Activated naive CD4-positive, alpha-beta T cell treated with anti-CD3 and anti-CD28 coated beads, Interleukin-2, amount 10 ng/mL, durations not matched to agents 7 days and 5 days (primary cell): ENCODE data around the gene PRAMEF12.
"Not testable (repeated sequence)": the region's sequence is repeated elsewhere in the genome, so short reads cannot be mapped to it uniquely, and the experiment has no call there.

Source experiments
- CTCF ChIA-PET: fragments of 350-600 bp; sonication (Branson Sonifier 250); formaldehyde crosslinking; loops from one replicate; lab custom pipeline; 2021; ENCODE audit warnings: antibody characterized with exemption; lab: Charles Lee
- DNase-seq: peaks from one replicate; pipeline ENCODE4 v3.0.0-alpha.2; 2020
- H3K27ac Mint-ChIP-seq: one replicate; pipeline ENCODE4 v1.8.0; 2021; ENCODE audit warnings: mild to moderate bottlenecking, moderate library complexity, mixed read lengths
- H3K27me3 Mint-ChIP-seq: one replicate; pipeline ENCODE4 v1.8.0; 2021; ENCODE audit warnings: mild to moderate bottlenecking, mixed read lengths
- H3K36me3 Mint-ChIP-seq: one replicate; pipeline ENCODE4 v1.8.0; 2021; ENCODE audit warnings: mixed read lengths
- H3K4me1 Mint-ChIP-seq: one replicate; pipeline ENCODE4 v1.8.0; 2021; ENCODE audit warnings: mixed read lengths
- H3K4me3 Mint-ChIP-seq: one replicate; pipeline ENCODE4 v1.8.0; 2021; ENCODE audit warnings: mild to moderate bottlenecking, moderate library complexity, mixed read lengths
- H3K9me3 Mint-ChIP-seq: one replicate; pipeline ENCODE4 v1.8.0; 2021; ENCODE audit warnings: mixed read lengths

Gene PRAMEF12

GRCh38 chr1:12778907-12779306 lies 5.4 kb downstream of the PRAMEF12 start:
- Mint-ChIP-seq H3K27me3 (peaks cover 16% of the 10 kb centered on the region), H3K4me1 (no peaks in the 10 kb centered on the region), H3K27ac (no peak overlapping the region), H3K9me3 (peaks cover 5% of the 10 kb centered on the region), H3K36me3 (no peaks in the 10 kb centered on the region), H3K4me3 (no peak overlapping the region)
- no peak for DNase-seq
- CTCF ChIA-PET, result no interaction called here

GRCh38 chr1:12781488-12781887 lies 8.0 kb downstream of the PRAMEF12 start:
- H3K27me3 Mint-ChIP-seq, H3K4me3 Mint-ChIP-seq, H3K27ac Mint-ChIP-seq, H3K4me1 Mint-ChIP-seq, CTCF ChIA-PET, H3K36me3 Mint-ChIP-seq, DNase-seq: not testable (repeated sequence)
- peaks cover 23% of the 10 kb centered on the region for H3K9me3 Mint-ChIP-seq

- H3K4me1 Mint-ChIP-seq, H3K36me3 Mint-ChIP-seq, H3K27ac Mint-ChIP-seq, CTCF ChIA-PET, DNase-seq, H3K27me3 Mint-ChIP-seq, H3K4me3 Mint-ChIP-seq: not testable (repeated sequence)
- peaks cover 26% of the 10 kb centered on the region for H3K9me3 Mint-ChIP-seq
These were observed 10.2 kb downstream of the PRAMEF12 start for GRCh38 chr1:12783783-12784182.

- DNase-seq, H3K36me3 Mint-ChIP-seq, H3K4me1 Mint-ChIP-seq, H3K27me3 Mint-ChIP-seq, H3K4me3 Mint-ChIP-seq, CTCF ChIA-PET, H3K27ac Mint-ChIP-seq: not testable (repeated sequence)
- peaks cover 26% of the 10 kb centered on the region for H3K9me3 Mint-ChIP-seq
These were observed 11.2 kb downstream of the PRAMEF12 start for GRCh38 chr1:12784729-12785128.

- H3K9me3 Mint-ChIP-seq, result not testable (repeated sequence)
These were observed 17.6 kb downstream of the PRAMEF12 start, which contains the start of gene PRAMEF1 for GRCh38 chr1:12791097-12791496. Gene PRAMEF1 (plus strand): TSS chr1:12791397. CDS start chr1:12793228, 1,831 bp downstream.

GRCh38 chr1:12798911-12799310 lies 25.4 kb downstream of the PRAMEF12 start:
- no peak overlapping the region for H3K27ac Mint-ChIP-seq
- no peaks in the 10 kb centered on the region for H3K36me3 Mint-ChIP-seq
- H3K9me3 Mint-ChIP-seq, result no peaks in the 10 kb centered on the region
- no peak overlapping the region for H3K4me3 Mint-ChIP-seq
- DNase-seq, result no peak
- CTCF ChIA-PET, result no interaction called here
- H3K27me3 Mint-ChIP-seq, result peaks cover 15% of the 10 kb centered on the region
- H3K4me1 Mint-ChIP-seq, result no peaks in the 10 kb centered on the region

More at GRCh38 chr1:12791097-12791496, 17.6 kb downstream of the PRAMEF12 start, which contains the start of gene PRAMEF1:
- H3K36me3 Mint-ChIP-seq, CTCF ChIA-PET, H3K4me3 Mint-ChIP-seq, DNase-seq, H3K27me3 Mint-ChIP-seq, H3K27ac Mint-ChIP-seq, H3K4me1 Mint-ChIP-seq: not testable (repeated sequence)

- peaks cover 1% of the 10 kb centered on the region for H3K9me3 Mint-ChIP-seq
- H3K27ac Mint-ChIP-seq, result no peak overlapping the region
- no peaks in the 10 kb centered on the region for H3K36me3 Mint-ChIP-seq
- CTCF ChIA-PET, result no interaction called here
- H3K4me1 Mint-ChIP-seq, result no peaks in the 10 kb centered on the region
- DNase-seq, result no peak
- peaks cover 15% of the 10 kb centered on the region for H3K27me3 Mint-ChIP-seq
- no peak overlapping the region for H3K4me3 Mint-ChIP-seq
These were observed 26.2 kb downstream of the PRAMEF12 start for GRCh38 chr1:12799730-12800129.

GRCh38 chr1:12809933-12810332 lies 36.4 kb downstream of the PRAMEF12 start:
- CTCF ChIA-PET, result no interaction called here
- no peak overlapping the region for H3K4me3 Mint-ChIP-seq
- no peak for DNase-seq
- H3K4me1 Mint-ChIP-seq, result no peaks in the 10 kb centered on the region
- peaks cover 3% of the 10 kb centered on the region for H3K9me3 Mint-ChIP-seq
- peaks cover 22% of the 10 kb centered on the region for H3K27me3 Mint-ChIP-seq
- no peak overlapping the region for H3K27ac Mint-ChIP-seq
- H3K36me3 Mint-ChIP-seq, result no peaks in the 10 kb centered on the region

- peaks cover 22% of the 10 kb centered on the region for H3K27me3 Mint-ChIP-seq
- no peaks in the 10 kb centered on the region for H3K9me3 Mint-ChIP-seq
- H3K27ac Mint-ChIP-seq, result no peak overlapping the region
- CTCF ChIA-PET, result no interaction called here
- no peak for DNase-seq
- H3K36me3 Mint-ChIP-seq, result no peaks in the 10 kb centered on the region
- H3K4me1 Mint-ChIP-seq, result no peaks in the 10 kb centered on the region
- no peak overlapping the region for H3K4me3 Mint-ChIP-seq
These were observed 37.3 kb downstream of the PRAMEF12 start for GRCh38 chr1:12810691-12811408.

GRCh38 chr1:12811409-12811784 lies 37.9 kb downstream of the PRAMEF12 start:
- H3K4me3 Mint-ChIP-seq, result no peak overlapping the region

GRCh38 chr1:12819061-12819460 lies 45.5 kb downstream of the PRAMEF12 start:
- H3K36me3 Mint-ChIP-seq, H3K4me3 Mint-ChIP-seq, CTCF ChIA-PET, H3K9me3 Mint-ChIP-seq, H3K4me1 Mint-ChIP-seq, H3K27ac Mint-ChIP-seq, DNase-seq: not testable (repeated sequence)
- peaks cover 17% of the 10 kb centered on the region for H3K27me3 Mint-ChIP-seq

More at GRCh38 chr1:12811409-12811784, 37.9 kb downstream of the PRAMEF12 start:
- no peak overlapping the region for H3K27ac Mint-ChIP-seq
- DNase-seq, result no peak
- peaks cover 21% of the 10 kb centered on the region for H3K27me3 Mint-ChIP-seq
- H3K36me3 Mint-ChIP-seq, result no peaks in the 10 kb centered on the region
- no peaks in the 10 kb centered on the region for H3K4me1 Mint-ChIP-seq
- CTCF ChIA-PET, result no interaction called here
- H3K9me3 Mint-ChIP-seq, result no peaks in the 10 kb centered on the region
